Keratinocyte (primary cell): ENCODE measurements around the gene PAIP1.

Experiments used
- CTCF ChIP-seq, 3 experiments: IDR thresholded peaks in 1 of 3; conservative IDR thresholded peaks in 1 of 3; optimal IDR thresholded peaks in 1 of 3; 2 replicates in 2 of 3; 3 replicates in 1 of 3; pipeline versions ENCODE3 to v1.5.1; 2011; ENCODE audit warnings: low read length in 3 of 3, mild to moderate bottlenecking in 3 of 3, moderate library complexity in 2 of 3, control low read depth in 1 of 3, inconsistent platforms in 1 of 3; ENCODE audit not compliant: insufficient read depth in 2 of 3; ENCODE audit errors: extremely low read depth in 1 of 3
- EZH2 ChIP-seq: IDR thresholded peaks from one replicate; pipeline ENCODE4 v1.6.1; 2012; ENCODE audit warnings: inconsistent platforms, mild to moderate bottlenecking, low read length, moderate library complexity

GRCh38 chr5:43486353-43486752, 70.5 kb downstream of the PAIP1 start:
- TF ChIP-seq CTCF (optimal IDR thresholded peaks at IDR 0.05 in 1 of 3, IDR thresholded peaks at IDR 0.05 in 1 of 3, conservative IDR thresholded peaks at IDR 0.05 in 1 of 3; ENCODE audit: extremely low read depth in 1 of 3, insufficient read depth in 2 of 3, low read length in 3 of 3) (no peak), EZH2 (no peak)
